ENCODE data around the gene STON2.

The STON2 gene

DNA sequence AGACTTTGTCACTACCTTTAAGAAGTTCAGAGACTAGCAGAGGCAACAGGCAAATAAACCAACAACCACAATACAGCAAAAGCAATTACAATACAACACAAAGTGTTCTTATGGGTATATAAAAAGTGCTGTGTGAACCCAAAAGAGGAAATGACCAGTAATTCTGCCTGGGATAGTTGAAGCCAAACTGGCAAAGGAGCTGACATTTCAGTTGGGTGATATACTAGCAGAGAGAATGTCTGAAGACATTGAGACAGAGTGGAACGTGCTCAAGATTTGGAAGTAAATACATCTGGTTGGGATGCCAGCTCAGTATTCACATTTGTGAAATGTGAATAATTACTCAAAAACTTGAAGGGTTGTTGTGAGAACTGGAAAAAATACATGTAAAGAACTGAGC lies 98.8 kb downstream of the STON2 start:
- DNase-seq (ENCODE audit: low read depth) = no peak
- TF ChIP-seq, protein P1, sequence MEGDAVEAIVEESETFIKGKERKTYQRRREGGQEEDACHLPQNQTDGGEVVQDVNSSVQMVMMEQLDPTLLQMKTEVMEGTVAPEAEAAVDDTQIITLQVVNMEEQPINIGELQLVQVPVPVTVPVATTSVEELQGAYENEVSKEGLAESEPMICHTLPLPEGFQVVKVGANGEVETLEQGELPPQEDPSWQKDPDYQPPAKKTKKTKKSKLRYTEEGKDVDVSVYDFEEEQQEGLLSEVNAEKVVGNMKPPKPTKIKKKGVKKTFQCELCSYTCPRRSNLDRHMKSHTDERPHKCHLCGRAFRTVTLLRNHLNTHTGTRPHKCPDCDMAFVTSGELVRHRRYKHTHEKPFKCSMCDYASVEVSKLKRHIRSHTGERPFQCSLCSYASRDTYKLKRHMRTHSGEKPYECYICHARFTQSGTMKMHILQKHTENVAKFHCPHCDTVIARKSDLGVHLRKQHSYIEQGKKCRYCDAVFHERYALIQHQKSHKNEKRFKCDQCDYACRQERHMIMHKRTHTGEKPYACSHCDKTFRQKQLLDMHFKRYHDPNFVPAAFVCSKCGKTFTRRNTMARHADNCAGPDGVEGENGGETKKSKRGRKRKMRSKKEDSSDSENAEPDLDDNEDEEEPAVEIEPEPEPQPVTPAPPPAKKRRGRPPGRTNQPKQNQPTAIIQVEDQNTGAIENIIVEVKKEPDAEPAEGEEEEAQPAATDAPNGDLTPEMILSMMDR (conservative IDR thresholded peaks at IDR 0.05; ENCODE audit: low read depth, low read length) = no peak

DNA sequence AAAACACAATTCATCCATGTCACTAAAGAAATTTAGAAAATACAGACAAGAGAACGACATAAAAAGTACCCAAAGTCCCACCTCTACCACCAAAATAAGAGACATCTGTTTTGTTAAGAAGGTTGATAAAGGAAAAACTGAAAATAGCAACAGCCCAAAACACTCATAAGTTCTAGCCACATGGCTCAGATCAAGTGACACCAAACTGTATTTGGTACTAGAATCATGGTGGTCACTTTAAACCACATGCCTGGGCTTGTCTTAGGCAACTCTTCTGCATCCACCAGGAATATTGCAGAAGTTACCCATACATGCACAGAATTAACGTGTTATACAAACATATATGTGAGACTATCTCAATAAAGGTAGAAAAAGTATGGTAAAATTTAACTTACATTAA lies 101.2 kb downstream of the STON2 start:
- H3K4me3 ChIP-seq (ENCODE audit: low read depth, low read length) = no peak overlapping the region
- TF ChIP-seq, protein P1 (conservative IDR thresholded peaks at IDR 0.05; ENCODE audit: low read depth, low read length) = no peak
- no peak for DNase-seq (ENCODE audit: low read depth)

More for the DNA sequence above, 98.8 kb downstream of the STON2 start:
- H3K4me3 ChIP-seq (ENCODE audit: low read depth, low read length) = no peak overlapping the region

DNA sequence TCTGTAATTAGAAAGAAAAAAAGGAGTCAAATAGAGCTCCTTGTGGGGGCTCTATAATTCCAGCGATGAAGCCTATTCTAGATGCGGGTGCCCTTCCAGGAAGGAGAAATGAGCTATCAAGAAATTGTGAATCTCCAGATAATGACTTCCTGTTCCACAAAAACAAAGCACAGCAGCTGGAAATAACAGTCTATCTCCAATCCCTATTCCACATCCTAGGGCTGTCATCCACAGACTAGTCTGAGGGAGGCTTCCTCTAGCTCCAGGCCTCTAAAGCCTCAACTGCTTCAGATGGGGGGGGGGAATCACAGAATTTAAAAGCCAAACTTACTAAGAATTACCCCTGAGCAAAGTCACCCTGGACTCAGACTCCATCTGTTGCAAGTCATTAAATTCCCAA lies 102.0 kb downstream of the STON2 start:
- no peak for DNase-seq (ENCODE audit: low read depth)
- TF ChIP-seq, protein P1 (conservative IDR thresholded peaks at IDR 0.05; ENCODE audit: low read depth, low read length) = no peak
- no peak overlapping the region for H3K4me3 ChIP-seq (ENCODE audit: low read depth, low read length)

DNA sequence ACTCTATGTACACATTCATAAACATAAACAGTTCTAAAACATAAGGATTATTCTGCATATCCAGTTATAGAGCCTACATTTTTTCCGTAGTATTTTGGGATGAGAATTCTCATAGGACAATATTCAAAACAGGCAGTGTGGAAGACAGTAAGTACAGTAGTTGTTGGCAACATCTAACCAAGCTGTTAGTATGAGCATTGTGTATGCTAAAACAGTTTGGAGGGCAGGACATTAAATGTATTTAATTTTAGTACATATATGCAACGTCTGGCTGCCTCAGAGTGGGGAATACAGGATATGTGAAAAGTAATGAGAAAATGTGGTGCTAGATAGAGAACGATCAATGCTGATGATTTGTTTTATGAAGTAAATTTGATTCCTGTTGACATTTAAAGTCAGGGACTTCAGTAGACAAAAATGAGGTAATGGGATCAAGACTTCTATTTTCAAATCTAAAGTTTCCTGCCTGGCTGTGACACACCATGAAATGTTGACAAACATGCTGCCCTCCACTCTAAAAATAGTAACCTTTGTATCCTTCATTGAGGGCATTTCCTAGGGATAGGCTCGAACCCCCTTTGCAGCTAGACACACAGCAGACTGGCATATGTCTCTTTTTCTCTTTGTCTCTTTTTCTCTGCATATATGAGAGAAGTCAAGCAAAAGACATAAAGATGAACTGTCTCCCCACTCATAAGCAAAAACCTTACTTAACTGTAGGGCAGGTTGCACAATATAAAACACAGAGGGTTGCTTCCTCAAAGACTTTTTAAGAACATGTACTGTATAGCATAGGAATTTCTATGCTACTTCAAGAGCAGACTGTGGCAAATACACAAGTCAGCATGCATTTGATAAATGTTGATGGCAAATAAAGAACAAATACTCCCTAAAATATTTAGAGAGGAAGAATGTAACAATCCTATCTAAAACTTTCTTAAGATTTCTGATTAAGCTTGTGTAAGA lies 103.9 kb downstream of the STON2 start:
- H3K4me3 ChIP-seq (ENCODE audit: low read depth, low read length) = no peak overlapping the region
- TF ChIP-seq, protein P1 (conservative IDR thresholded peaks at IDR 0.05; ENCODE audit: low read depth, low read length) = no peak
- no peak for DNase-seq (ENCODE audit: low read depth)

DNA sequence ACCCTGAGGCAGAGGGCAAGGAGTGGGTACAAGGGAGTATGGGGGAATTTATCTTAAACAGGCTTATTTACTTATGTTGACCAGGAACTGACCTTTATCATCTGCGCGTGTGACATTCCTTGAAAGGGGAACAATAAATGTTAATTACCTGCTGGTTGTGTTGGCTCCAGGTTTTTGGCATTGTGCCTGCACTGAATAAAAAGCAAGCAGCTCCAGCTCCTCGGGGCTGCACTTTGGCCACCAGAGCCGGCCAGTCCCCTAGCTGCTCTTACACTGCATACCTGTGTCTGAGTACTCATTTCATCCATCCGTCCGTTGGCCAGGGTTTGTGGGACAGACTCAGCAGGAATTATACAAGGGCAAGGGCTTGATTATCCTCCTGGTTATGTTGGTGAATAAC lies 110.6 kb downstream of the STON2 start:
- H3K4me3 ChIP-seq (ENCODE audit: low read depth, low read length) = no peak overlapping the region
- no peak for DNase-seq (ENCODE audit: low read depth)
- TF ChIP-seq, protein P1 (conservative IDR thresholded peaks at IDR 0.05; ENCODE audit: low read depth, low read length) = no peak

DNA sequence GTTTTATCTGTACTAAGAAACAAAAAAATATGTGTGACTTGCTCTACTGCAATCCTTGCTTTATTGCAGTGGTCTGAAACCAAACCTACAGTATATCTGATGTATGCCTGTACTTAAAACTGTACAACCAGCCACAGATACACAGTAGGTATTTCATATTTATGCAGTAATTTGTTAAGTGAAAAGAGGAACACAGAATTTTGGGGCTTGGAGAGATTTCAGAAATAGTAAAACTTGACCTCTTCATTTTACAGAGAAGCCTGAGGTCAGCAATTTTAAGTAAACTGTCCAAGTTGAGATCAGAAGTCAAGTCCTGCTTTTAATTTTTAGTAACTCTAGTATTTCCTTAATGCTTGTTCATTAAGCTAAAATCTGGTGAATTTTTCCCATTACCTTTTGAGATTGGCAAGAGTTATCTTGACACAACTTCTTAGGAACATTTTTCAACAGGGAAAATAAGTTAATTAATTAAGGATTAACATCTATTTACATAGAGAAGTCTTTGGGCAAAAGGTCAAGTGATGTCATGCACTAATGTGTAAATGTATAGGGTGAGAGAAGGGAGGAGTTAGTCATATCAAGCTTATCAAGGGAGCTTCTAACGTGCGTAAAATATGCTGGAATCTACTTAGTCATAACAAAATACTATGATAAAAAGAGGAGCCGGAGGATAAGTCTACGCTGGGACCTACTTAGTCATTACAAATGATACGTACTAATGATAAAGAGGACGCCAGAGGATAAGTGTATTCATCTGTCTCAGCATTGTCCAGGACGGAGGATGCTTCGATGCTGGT lies 113.4 kb downstream of the STON2 start:
- no peak overlapping the region for H3K4me3 ChIP-seq (ENCODE audit: low read depth, low read length)
- no peak for DNase-seq (ENCODE audit: low read depth)
- TF ChIP-seq, protein P1 (conservative IDR thresholded peaks at IDR 0.05; ENCODE audit: low read depth, low read length) = no peak

All from choroid plexus epithelial cell (primary cell).